Measurements from ENCODE around the gene ERBB2. TPM values are rescaled to one million over a fixed set of nuclear protein-coding genes. Genes with fewer than 3 reads are reported as not detected.
A peak's percentile ranks its signal among the peaks of the same experiment; 100 is the strongest.

The ERBB2 gene
- total and polyA plus RNA-seq, 8 donors, result 13.1 to 402 (median 56.5) TPM

DNA sequence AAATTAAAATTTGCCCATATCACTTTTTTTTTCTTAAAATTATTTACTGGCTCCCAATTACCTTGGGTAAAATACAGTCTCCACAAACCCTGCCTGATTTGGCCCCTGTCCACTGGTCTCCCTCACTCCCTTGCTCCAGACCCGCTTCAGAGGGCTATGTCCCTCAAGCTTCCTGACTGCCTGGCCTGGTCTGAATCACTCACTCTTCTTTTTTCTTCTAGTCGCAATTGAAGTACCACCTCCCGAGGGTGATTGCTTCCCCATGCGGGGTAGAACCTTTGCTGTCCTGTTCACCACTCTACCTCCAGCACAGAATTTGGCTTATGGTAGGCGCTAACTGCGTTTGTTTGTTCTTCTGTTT is 11.4 kb upstream of the ERBB2 start:
- H3K36me3 ChIP-seq, result peaks cover 5 to 26% (median 19%) of the 10 kb centered on the region in 4 donors
- H3K4me3 ChIP-seq, result peak overlapping the region; percentile 52 to 82 (median 66)
- no peaks in the 10 kb centered on the region for H3K9me3 ChIP-seq
- 11 to 17% (median 13%) methylated on average over 6 of the region's 6 CpGs for WGBS, 5 donors
- peaks cover 15 to 22% (median 21%) of the 10 kb centered on the region in 4 donors for H3K4me1 ChIP-seq
- H3K27me3 ChIP-seq, result no peaks in the 10 kb centered on the region
- H3K27ac ChIP-seq, result peak overlapping the region; percentile 88 to 99 (median 92)
- intact Hi-C loops (cut with DNase I; ENCODE audit: low total_unique reads), result no loop called here
- DNase-seq, result peak in 1 of 2 donors; percentile 28
- TF ChIP-seq POLR2AphosphoS5 (IDR thresholded peaks at IDR 0.05) (no peak), CTCF (IDR thresholded peaks at IDR 0.05) (no peak), POLR2A (IDR thresholded peaks at IDR 0.05) (no peak), EP300 (IDR thresholded peaks at IDR 0.05) (no peak)

GRCh38 chr17:39688945-39689344 is 10.9 kb upstream of the ERBB2 start:
- H3K27ac ChIP-seq, result no peak overlapping the region
- WGBS, 5 donors, result 25 to 44% (median 37%) methylated on average over 3 of the region's 3 CpGs
- DNase-seq, result no peak
- peaks cover 15 to 22% (median 21%) of the 10 kb centered on the region in 4 donors for H3K4me1 ChIP-seq
- TF ChIP-seq POLR2AphosphoS5 (IDR thresholded peaks at IDR 0.05) (no peak), CTCF (IDR thresholded peaks at IDR 0.05) (no peak), EP300 (IDR thresholded peaks at IDR 0.05) (no peak), POLR2A (IDR thresholded peaks at IDR 0.05) (no peak)
- intact Hi-C loops (cut with DNase I; ENCODE audit: low total_unique reads), result no loop called here
- peaks cover 5 to 21% (median 14%) of the 10 kb centered on the region in 4 donors for H3K36me3 ChIP-seq
- peak overlapping the region in 1 of 4 donors; percentile 60 for H3K4me3 ChIP-seq
- H3K27me3 ChIP-seq, result no peaks in the 10 kb centered on the region
- H3K9me3 ChIP-seq, result no peaks in the 10 kb centered on the region

GRCh38 chr17:39694593-39694992 is 5.3 kb upstream of the ERBB2 start:
- 86 to 93% (median 88%) methylated on average over 5 of the region's 5 CpGs for WGBS, 5 donors
- intact Hi-C loops (cut with DNase I; ENCODE audit: low total_unique reads), result no loop called here

GRCh38 chr17:39695089-39695474 is 4.8 kb upstream of the ERBB2 start:
- Histone ChIP-seq H3K4me1 (peaks cover 0 to 11% (median 6%) of the 10 kb centered on the region in 4 donors), H3K4me3 (no peak overlapping the region), H3K9me3 (no peaks in the 10 kb centered on the region), H3K36me3 (peaks cover 0 to 6% (median 0%) of the 10 kb centered on the region in 4 donors), H3K27ac (no peak overlapping the region), H3K27me3 (peaks cover 0 to 6% (median 3%) of the 10 kb centered on the region in 3 donors)
- TF ChIP-seq POLR2AphosphoS5 (IDR thresholded peaks at IDR 0.05) (no peak), CTCF (IDR thresholded peaks at IDR 0.05) (no peak), EP300 (IDR thresholded peaks at IDR 0.05) (no peak), POLR2A (IDR thresholded peaks at IDR 0.05) (no peak)
- intact Hi-C loops (cut with DNase I; ENCODE audit: low total_unique reads), result no loop called here
- no peak for DNase-seq
- 69 to 89% (median 83%) methylated on average over 2 of the region's 2 CpGs for WGBS, 5 donors

More at GRCh38 chr17:39694593-39694992, 5.3 kb upstream of the ERBB2 start:
- H3K4me1 ChIP-seq, result peaks cover 0 to 9% (median 5%) of the 10 kb centered on the region in 4 donors
- H3K27ac ChIP-seq, result no peak overlapping the region
- H3K4me3 ChIP-seq, result no peak overlapping the region
- H3K9me3 ChIP-seq, result no peaks in the 10 kb centered on the region
- peaks cover 0 to 1% (median 0%) of the 10 kb centered on the region in 3 donors for H3K27me3 ChIP-seq
- no peak for TF ChIP-seq POLR2A (IDR thresholded peaks at IDR 0.05)
- no peak for TF ChIP-seq EP300 (IDR thresholded peaks at IDR 0.05)
- TF ChIP-seq POLR2AphosphoS5 (IDR thresholded peaks at IDR 0.05), result no peak
- no peak for TF ChIP-seq CTCF (IDR thresholded peaks at IDR 0.05)
- DNase-seq, result no peak
- peaks cover 0 to 6% (median 0%) of the 10 kb centered on the region in 4 donors for H3K36me3 ChIP-seq
